IPS-18a (cell line): ENCODE data around the gene SAMD4B.
A peak's percentile ranks its signal among the peaks of the same experiment; 100 is the strongest.

Source experiments
- H3K27ac ChIP-seq: one replicate; pipeline ENCODE4 v1.5.1; 2013; ENCODE audit warnings: low read length
- H3K27me3 ChIP-seq: one replicate; pipeline ENCODE4 v1.6.1; 2013; ENCODE audit warnings: mild to moderate bottlenecking, low read length; ENCODE audit not compliant: control insufficient read depth, insufficient read depth
- H3K36me3 ChIP-seq: one replicate; pipeline ENCODE4 v1.6.1; 2013; ENCODE audit warnings: low read depth, low read length; ENCODE audit not compliant: control insufficient read depth
- H3K4me1 ChIP-seq: one replicate; pipeline ENCODE4 v1.6.1; 2013; ENCODE audit warnings: low read depth, low read length; ENCODE audit not compliant: control insufficient read depth
- H3K4me3 ChIP-seq: one replicate; pipeline ENCODE4 v1.5.1; 2013; ENCODE audit warnings: low read length
- H3K9ac ChIP-seq: one replicate; pipeline ENCODE4 v1.6.1; 2013; ENCODE audit warnings: mild to moderate bottlenecking, low read length, moderate library complexity
- H3K9me3 ChIP-seq: one replicate; pipeline ENCODE4 v1.6.1; 2013; ENCODE audit warnings: low read depth, low read length; ENCODE audit not compliant: control insufficient read depth

Gene SAMD4B

GRCh38 chr19:39388657-39389056 lies 46.4 kb downstream of the SAMD4B start:
- Histone ChIP-seq H3K4me1 (peaks cover 4% of the 10 kb centered on the region), H3K4me3 (no peak overlapping the region), H3K9me3 (no peaks in the 10 kb centered on the region), H3K36me3 (peaks cover 41% of the 10 kb centered on the region), H3K27ac (no peak overlapping the region), H3K9ac (no peak overlapping the region), H3K27me3 (no peaks in the 10 kb centered on the region)

- peak overlapping the region; percentile 26 for H3K27ac ChIP-seq
These were observed 47.6 kb downstream of the SAMD4B start for GRCh38 chr19:39389631-39390414.

GRCh38 chr19:39390451-39390750 lies 48.2 kb downstream of the SAMD4B start:
- peak overlapping the region; percentile 88 for H3K4me3 ChIP-seq
- H3K9me3 ChIP-seq: no peaks in the 10 kb centered on the region
- peaks cover 45% of the 10 kb centered on the region for H3K36me3 ChIP-seq
- H3K27me3 ChIP-seq: no peaks in the 10 kb centered on the region
- H3K4me1 ChIP-seq: peaks cover 4% of the 10 kb centered on the region
- H3K9ac ChIP-seq: peak overlapping the region; percentile 83
- peak overlapping the region; percentile 26 for H3K27ac ChIP-seq

More at GRCh38 chr19:39389631-39390414, 47.6 kb downstream of the SAMD4B start:
- Histone ChIP-seq H3K36me3 (peaks cover 39% of the 10 kb centered on the region), H3K9ac (peak overlapping the region; percentile 83), H3K27me3 (no peaks in the 10 kb centered on the region), H3K4me3 (peak overlapping the region; percentile 88), H3K4me1 (peaks cover 4% of the 10 kb centered on the region), H3K9me3 (no peaks in the 10 kb centered on the region)

GRCh38 chr19:39390751-39391437 lies 48.7 kb downstream of the SAMD4B start, which contains the start of the genes MED29 and PAF1:
TSS of gene MED29 (plus strand) at chr19:39391378. CDS start at chr19:39391423, 45 bp downstream.
TSS of gene PAF1 (minus strand) at chr19:39391106. CDS start at chr19:39390864, 242 bp downstream.
- Histone ChIP-seq H3K9ac (peak within 1 kb of the TSS; percentile 83), H3K4me1 (peaks cover 4% of the 10 kb centered on the region), H3K27me3 (no peaks in the 10 kb centered on the region), H3K9me3 (no peaks in the 10 kb centered on the region), H3K4me3 (peak within 1 kb of the TSS; percentile 88), H3K36me3 (peaks cover 41% of the 10 kb centered on the region), H3K27ac (peak within 1 kb of the TSS; percentile 86)

- no peak overlapping the region for H3K27ac ChIP-seq
- no peaks in the 10 kb centered on the region for H3K27me3 ChIP-seq
- no peak overlapping the region for H3K4me3 ChIP-seq
- H3K9ac ChIP-seq: no peak overlapping the region
- H3K9me3 ChIP-seq: no peaks in the 10 kb centered on the region
- H3K36me3 ChIP-seq: peaks cover 13% of the 10 kb centered on the region
- peaks cover 14% of the 10 kb centered on the region for H3K4me1 ChIP-seq
These were observed 55.4 kb downstream of the SAMD4B start for GRCh38 chr19:39397360-39398296.

- Histone ChIP-seq H3K27ac (no peak overlapping the region), H3K9me3 (no peaks in the 10 kb centered on the region), H3K27me3 (no peaks in the 10 kb centered on the region), H3K9ac (no peak overlapping the region), H3K4me3 (no peak overlapping the region), H3K36me3 (peaks cover 13% of the 10 kb centered on the region), H3K4me1 (peaks cover 14% of the 10 kb centered on the region)
These were observed 56.2 kb downstream of the SAMD4B start for GRCh38 chr19:39398297-39398864.

- H3K4me1 ChIP-seq: peaks cover 18% of the 10 kb centered on the region
- no peaks in the 10 kb centered on the region for H3K27me3 ChIP-seq
- H3K36me3 ChIP-seq: peaks cover 6% of the 10 kb centered on the region
- H3K9me3 ChIP-seq: no peaks in the 10 kb centered on the region
- H3K27ac ChIP-seq: no peak overlapping the region
- no peak overlapping the region for H3K4me3 ChIP-seq
- no peak overlapping the region for H3K9ac ChIP-seq
These were observed 57.4 kb downstream of the SAMD4B start for GRCh38 chr19:39399668-39400050.

GRCh38 chr19:39400061-39400460 lies 57.8 kb downstream of the SAMD4B start:
- Histone ChIP-seq H3K4me1 (peaks cover 18% of the 10 kb centered on the region), H3K27ac (no peak overlapping the region)

GRCh38 chr19:39401070-39401548 lies 58.9 kb downstream of the SAMD4B start:
- no peak overlapping the region for H3K9ac ChIP-seq

More at GRCh38 chr19:39400061-39400460, 57.8 kb downstream of the SAMD4B start:
- no peaks in the 10 kb centered on the region for H3K9me3 ChIP-seq
- no peaks in the 10 kb centered on the region for H3K27me3 ChIP-seq
- H3K9ac ChIP-seq: no peak overlapping the region
- H3K4me3 ChIP-seq: no peak overlapping the region
- H3K36me3 ChIP-seq: peaks cover 4% of the 10 kb centered on the region

GRCh38 chr19:39401549-39402345 lies 59.5 kb downstream of the SAMD4B start:
- Histone ChIP-seq H3K27ac (peak overlapping the region; percentile 14), H3K4me3 (peak overlapping the region; percentile 66), H3K9ac (peak overlapping the region; percentile 73), H3K4me1 (peaks cover 29% of the 10 kb centered on the region), H3K9me3 (no peaks in the 10 kb centered on the region), H3K36me3 (no peaks in the 10 kb centered on the region), H3K27me3 (peaks cover 5% of the 10 kb centered on the region)

More at GRCh38 chr19:39401070-39401548, 58.9 kb downstream of the SAMD4B start:
- peaks cover 27% of the 10 kb centered on the region for H3K4me1 ChIP-seq
- H3K4me3 ChIP-seq: no peak overlapping the region
- no peaks in the 10 kb centered on the region for H3K36me3 ChIP-seq
- H3K27me3 ChIP-seq: peaks cover 5% of the 10 kb centered on the region
- no peak overlapping the region for H3K27ac ChIP-seq
- H3K9me3 ChIP-seq: no peaks in the 10 kb centered on the region
